Panc1 (cell line): ENCODE results near the gene ANAPC5.

Source experiments
- POLR2AphosphoS5 ChIP-seq: IDR thresholded peaks from 2 replicates; pipeline ENCODE4 v1.6.1; 2012; ENCODE audit warnings: mild to moderate bottlenecking, low read depth, low read length, moderate library complexity
- TCF7L2 ChIP-seq: IDR thresholded peaks from 2 replicates; pipeline ENCODE4 v1.6.1; 2011; ENCODE audit warnings: mild to moderate bottlenecking, low read depth, low read length, inconsistent platforms

GRCh38 chr12:121325922-121326396, 26.3 kb downstream of the ANAPC5 start:
- TF ChIP-seq POLR2AphosphoS5 = no peak
- TF ChIP-seq TCF7L2 = no peak
